Spleen (tissue), 11 donors: ENCODE measurements around the gene ARHGAP6. TPM values are rescaled to one million over a fixed set of nuclear protein-coding genes. Genes with fewer than 3 reads are reported as not detected.

Experiments used
- DNase-seq: peaks from one replicate; pipeline ENCODE4 v3.0.0-alpha.2; 2020
- H3K27ac ChIP-seq, 8 donors: fragments of 200-600 bp; sonication (generic) in 7 of 8; 1 replicate in 4 of 8; 2 replicates in 4 of 8; pipeline versions ENCODE4 v1.5.0 to v1.8.0; 2016 to 2021; ENCODE audit warnings: inconsistent platforms in 4 of 8, mild to moderate bottlenecking in 4 of 8, moderate library complexity in 1 of 8
- H3K27me3 ChIP-seq, 7 donors: fragments of 200-600 bp; sonication (generic) in 6 of 7; replicated peaks in 1 of 7; 1 replicate in 4 of 7; 2 replicates in 3 of 7; pipeline versions ENCODE4 v1.5.0 to v1.8.0; 2016 to 2021; ENCODE audit warnings: inconsistent platforms in 3 of 7, mild to moderate bottlenecking in 1 of 7
- H3K36me3 ChIP-seq, 6 donors: fragments of 200-600 bp; sonication (generic) in 5 of 6; 1 replicate in 4 of 6; 2 replicates in 2 of 6; pipeline versions ENCODE4 v1.5.0 to v1.8.0; 2016 to 2021; ENCODE audit warnings: inconsistent platforms in 2 of 6
- H3K4me1 ChIP-seq, 6 donors: fragments of 200-600 bp; sonication (generic) in 5 of 6; 1 replicate in 3 of 6; 2 replicates in 3 of 6; pipeline versions ENCODE4 v1.5.0 to v1.8.0; 2016 to 2021; ENCODE audit warnings: inconsistent platforms in 3 of 6
- H3K4me3 ChIP-seq, 8 donors: fragments of 200-600 bp; sonication (generic) in 7 of 8; 1 replicate in 4 of 8; 2 replicates in 4 of 8; pipeline versions ENCODE4 v1.5.0 to v1.8.0; 2016 to 2021; ENCODE audit warnings: inconsistent platforms in 4 of 8, mild to moderate bottlenecking in 4 of 8, moderate library complexity in 2 of 8
- H3K9me3 ChIP-seq, 8 donors: fragments of 200-600 bp; sonication (generic) in 7 of 8; 1 replicate in 4 of 8; 2 replicates in 4 of 8; pipeline versions ENCODE4 v1.5.0 to v1.8.0; 2016 to 2021; ENCODE audit warnings: inconsistent platforms in 4 of 8
- CTCF ChIP-seq, 11 experiments: fragments of 200-600 bp in 7 of 11; fragments of 450-650 bp in 4 of 11; sonication (generic) in 4 of 11; IDR thresholded peaks in 8 of 11; conservative IDR thresholded peaks in 3 of 11; 1 replicate in 7 of 11; 2 replicates in 4 of 11; pipeline versions ENCODE4 v1.4.0 to v1.8.0; 2016 to 2021; ENCODE audit warnings: antibody characterized with exemption in 11 of 11, inconsistent platforms in 4 of 11, mild to moderate bottlenecking in 1 of 11
- POLR2A ChIP-seq, 3 donors: fragments of 450-650 bp; IDR thresholded peaks; one replicate each; pipeline ENCODE4 v1.5.1; 2017; ENCODE audit warnings: antibody characterized with exemption in 3 of 3, mild to moderate bottlenecking in 1 of 3
- POLR2AphosphoS5 ChIP-seq, 3 donors: sonication (generic); formaldehyde crosslinking; IDR thresholded peaks; one replicate each; pipeline ENCODE4 v1.5.1; 2017; ENCODE audit warnings: antibody characterized with exemption in 3 of 3
- WGBS, 5 donors: extraction: QIAGEN DNeasy Blood & Tissue Kit in 3 of 5; methylation state at CpG; one replicate each; pipeline versions ENCODE4 v1.1.5 to v1.1.7; 2013 to 2018; 5-methylcytosine and 5-hydroxymethylcytosine counted together
- intact Hi-C: fragments of 100-400 bp; cut with DNase I; formaldehyde crosslinking; loops from one replicate; pipeline ENCODE4 v1.15.0; 2023; ENCODE audit warnings: low total_unique reads
- polyA plus RNA-seq, 3 donors: library from polyadenylated mRNA; stranded (reverse); fragments of 200-250 nt; gene quantifications; one replicate each; pipeline ENCODE4 v1.2.1, GENCODE V29; 2013
- total RNA-seq, 7 donors: library from RNA; depleted of rRNA in 3 of 7; stranded (reverse); fragments of >200 nt in 3 of 7; fragmentation: NEBNext Ultra II Directional in 4 of 7; extraction: Animal tissue kit (Norgen Biotek cat#: 25700) in 4 of 7; gene quantifications; one replicate each; pipeline versions ENCODE4 v1.1.0 to v1.2.1, GENCODE V29; 2016 to 2021
- donor health status: healthy with polysubstance abuse.
- donor health status: DM: no; HTN: no; CAD: no; lungs with moderate emphysema.
- donor health status: DM: no; HTN: no; CAD: no.
- donor health status: Bipolar disorder and iron deficiency.
- donor health status: healthy.
- donor health status: DM: no; HTN: no; CAD: no.
- donor health status: DM: yes; HTN: yes; CAD: no.

Gene ARHGAP6
- total and polyA plus RNA-seq, 10 donors: 2.0 to 20.8 (median 12.7) TPM

- TF ChIP-seq CTCF (IDR thresholded peaks at IDR 0.05 in 8 of 11, conservative IDR thresholded peaks at IDR 0.05 in 3 of 11): no peak
- no peak for TF ChIP-seq POLR2AphosphoS5 (IDR thresholded peaks at IDR 0.05)
- no peak for TF ChIP-seq POLR2A (IDR thresholded peaks at IDR 0.05)
- Histone ChIP-seq H3K27ac (no peak overlapping the region), H3K9me3 (no peaks in the 10 kb centered on the region), H3K4me3 (no peak overlapping the region), H3K27me3 (peaks cover 0 to 21% (median 0%) of the 10 kb centered on the region in 7 donors), H3K36me3 (no peaks in the 10 kb centered on the region), H3K4me1 (no peaks in the 10 kb centered on the region)
- 15 to 25% (median 20%) methylated on average over 1 of the region's 1 CpG for WGBS, 5 donors
- intact Hi-C loops: no loop called here
- no peak for DNase-seq
These were observed 181.4 kb downstream of the ARHGAP6 start for GRCh38 chrX:11484290-11484689.

- intact Hi-C loops: no loop called here
- no peak overlapping the region for H3K4me3 ChIP-seq
These were observed 184.7 kb downstream of the ARHGAP6 start for GRCh38 chrX:11481035-11481434.

GRCh38 chrX:11480626-11481025, 185.1 kb downstream of the ARHGAP6 start:
- peaks cover 0 to 27% (median 0%) of the 10 kb centered on the region in 7 donors for H3K27me3 ChIP-seq
- no peak overlapping the region for H3K4me3 ChIP-seq
- TF ChIP-seq CTCF (IDR thresholded peaks at IDR 0.05 in 8 of 11, conservative IDR thresholded peaks at IDR 0.05 in 3 of 11) (no peak), POLR2AphosphoS5 (IDR thresholded peaks at IDR 0.05) (no peak), POLR2A (IDR thresholded peaks at IDR 0.05) (no peak)
- intact Hi-C loops: no loop called here
- no peaks in the 10 kb centered on the region for H3K4me1 ChIP-seq
- H3K36me3 ChIP-seq: no peaks in the 10 kb centered on the region
- H3K27ac ChIP-seq: no peak overlapping the region
- H3K9me3 ChIP-seq: no peaks in the 10 kb centered on the region
- no peak for DNase-seq

More at GRCh38 chrX:11481035-11481434, 184.7 kb downstream of the ARHGAP6 start:
- Histone ChIP-seq H3K36me3 (no peaks in the 10 kb centered on the region), H3K27me3 (peaks cover 0 to 27% (median 0%) of the 10 kb centered on the region in 7 donors), H3K9me3 (no peaks in the 10 kb centered on the region), H3K4me1 (no peaks in the 10 kb centered on the region), H3K27ac (no peak overlapping the region)
- 61 to 86% (median 73%) methylated on average over 3 of the region's 3 CpGs for WGBS, 5 donors
- DNase-seq: no peak
- TF ChIP-seq CTCF (IDR thresholded peaks at IDR 0.05 in 8 of 11, conservative IDR thresholded peaks at IDR 0.05 in 3 of 11) (no peak), POLR2A (IDR thresholded peaks at IDR 0.05) (no peak), POLR2AphosphoS5 (IDR thresholded peaks at IDR 0.05) (no peak)

GRCh38 chrX:11478911-11479310, 186.8 kb downstream of the ARHGAP6 start:
- Histone ChIP-seq H3K27me3 (peaks cover 0 to 27% (median 0%) of the 10 kb centered on the region in 7 donors), H3K4me3 (no peak overlapping the region), H3K27ac (no peak overlapping the region), H3K9me3 (no peaks in the 10 kb centered on the region), H3K36me3 (no peaks in the 10 kb centered on the region), H3K4me1 (no peaks in the 10 kb centered on the region)
- WGBS, 5 donors: 61 to 92% (median 88%) methylated on average over 3 of the region's 3 CpGs
- TF ChIP-seq POLR2A (IDR thresholded peaks at IDR 0.05): no peak
- intact Hi-C loops: no loop called here
- no peak for DNase-seq

- no peak overlapping the region for H3K4me3 ChIP-seq
- 74 to 97% (median 92%) methylated on average over 1 of the region's 1 CpG for WGBS, 5 donors
- no peak for DNase-seq
These were observed 187.7 kb downstream of the ARHGAP6 start for GRCh38 chrX:11478026-11478425.

More at GRCh38 chrX:11478026-11478425, 187.7 kb downstream of the ARHGAP6 start:
- Histone ChIP-seq H3K4me1 (no peaks in the 10 kb centered on the region), H3K27me3 (peaks cover 0 to 26% (median 0%) of the 10 kb centered on the region in 7 donors), H3K9me3 (no peaks in the 10 kb centered on the region), H3K27ac (no peak overlapping the region), H3K36me3 (no peaks in the 10 kb centered on the region)
- intact Hi-C loops: no loop called here
- TF ChIP-seq CTCF (IDR thresholded peaks at IDR 0.05 in 8 of 11, conservative IDR thresholded peaks at IDR 0.05 in 3 of 11): no peak
- TF ChIP-seq POLR2A (IDR thresholded peaks at IDR 0.05): no peak
